ENCODE results near the gene ATP7A.

Gene ATP7A

GRCh38 chrX:77953708-77954107 lies 43.2 kb downstream of the ATP7A start:
- DNase-seq (ENCODE audit: low read depth), result no peak
- TF ChIP-seq CTCF (IDR thresholded peaks at IDR 0.05; ENCODE audit: control insufficient read depth, insufficient read depth, low read depth, low read length, missing control alignments), result no peak

GRCh38 chrX:77960567-77960966 lies 50.1 kb downstream of the ATP7A start:
- TF ChIP-seq CTCF (IDR thresholded peaks at IDR 0.05; ENCODE audit: control insufficient read depth, insufficient read depth, low read depth, low read length, missing control alignments), result no peak
- DNase-seq (ENCODE audit: low read depth), result no peak
- H3K4me3 ChIP-seq (ENCODE audit: control insufficient read depth, low read depth, low read length), result no peak overlapping the region

More at GRCh38 chrX:77953708-77954107, 43.2 kb downstream of the ATP7A start:
- no peak overlapping the region for H3K4me3 ChIP-seq (ENCODE audit: control insufficient read depth, low read depth, low read length)

GRCh38 chrX:77961063-77961462 lies 50.6 kb downstream of the ATP7A start:
- no peak overlapping the region for H3K4me3 ChIP-seq (ENCODE audit: control insufficient read depth, low read depth, low read length)
- no peak for TF ChIP-seq CTCF (IDR thresholded peaks at IDR 0.05; ENCODE audit: control insufficient read depth, insufficient read depth, low read depth, low read length, missing control alignments)
- no peak for DNase-seq (ENCODE audit: low read depth)

- DNase-seq (ENCODE audit: low read depth), result no peak
- no peak overlapping the region for H3K4me3 ChIP-seq (ENCODE audit: control insufficient read depth, low read depth, low read length)
These were observed 51.8 kb downstream of the ATP7A start for GRCh38 chrX:77962068-77962902.

GRCh38 chrX:77966361-77966760 lies 55.9 kb downstream of the ATP7A start:
- DNase-seq (ENCODE audit: low read depth), result no peak

More at GRCh38 chrX:77962068-77962902, 51.8 kb downstream of the ATP7A start:
- no peak for TF ChIP-seq CTCF (IDR thresholded peaks at IDR 0.05; ENCODE audit: control insufficient read depth, insufficient read depth, low read depth, low read length, missing control alignments)

GRCh38 chrX:77967631-77968030 lies 57.1 kb downstream of the ATP7A start:
- H3K4me3 ChIP-seq (ENCODE audit: control insufficient read depth, low read depth, low read length), result no peak overlapping the region
- DNase-seq (ENCODE audit: low read depth), result no peak
- no peak for TF ChIP-seq CTCF (IDR thresholded peaks at IDR 0.05; ENCODE audit: control insufficient read depth, insufficient read depth, low read depth, low read length, missing control alignments)

More at GRCh38 chrX:77966361-77966760, 55.9 kb downstream of the ATP7A start:
- no peak overlapping the region for H3K4me3 ChIP-seq (ENCODE audit: control insufficient read depth, low read depth, low read length)
- no peak for TF ChIP-seq CTCF (IDR thresholded peaks at IDR 0.05; ENCODE audit: control insufficient read depth, insufficient read depth, low read depth, low read length, missing control alignments)

Data from AG09309 (cell line).